Measurements from ENCODE around the gene NFATC2IP. TPM values are rescaled to one million over a fixed set of nuclear protein-coding genes. Genes with fewer than 3 reads are reported as not detected.
"Not testable (repeated sequence)": the region's sequence is repeated elsewhere in the genome, so short reads cannot be mapped to it uniquely, and the experiment has no call there.

The NFATC2IP gene
- total RNA-seq, 2 experiments from 2014 or later, result 47.4 to 51.0 TPM

DNA sequence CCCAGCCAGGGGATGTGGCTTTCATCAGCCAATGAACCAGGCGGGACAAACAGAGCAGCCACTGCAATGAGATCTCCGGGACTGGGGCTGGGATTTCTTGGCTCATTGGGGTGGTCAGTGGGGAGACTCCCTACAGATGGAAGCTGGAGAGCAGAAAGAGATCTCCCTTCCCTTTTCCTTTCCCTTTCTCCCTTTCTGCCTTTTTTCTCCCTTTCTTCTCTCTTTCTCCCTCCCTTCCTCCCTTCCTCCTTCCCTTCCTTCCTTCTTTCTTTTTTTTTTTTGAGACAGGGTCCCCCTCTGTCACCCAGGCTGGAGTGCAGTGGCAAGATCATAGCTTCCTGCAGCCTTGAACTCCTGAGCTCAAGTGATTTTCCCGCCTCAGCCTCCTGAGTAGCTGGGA, 48.1 kb downstream of the NFATC2IP start:
- H3K4me1 ChIP-seq (ENCODE audit: insufficient read depth, low read length), result peaks cover 16% of the 10 kb centered on the region
- Mint-ChIP-seq H3K4me1 (ENCODE audit: low read depth) (peaks cover 23% of the 10 kb centered on the region), H3K27me3 (no peaks in the 10 kb centered on the region), H3K36me3 (ENCODE audit: low read depth) (no peaks in the 10 kb centered on the region), H3K27ac (peak overlapping the region; percentile 64), H3K4me3 (no peak overlapping the region), H3K9me3 (no peaks in the 10 kb centered on the region)
- intact Hi-C loops (cut with DNase I, micrococcal nuclease), result no loop called here
- H3K9me3 ChIP-seq (ENCODE audit: control insufficient read depth in 1 of 2, insufficient read depth in 1 of 2, low read length in 2 of 2), result no peaks in the 10 kb centered on the region
- CTCF ChIA-PET, result interaction anchor here (2.0 kb wide), 1 partner anchor 22 kb away, joined by 4 read pairs; no protein-coding TSS in a partner anchor
- ATAC-seq (ENCODE audit: poor library complexity) (no peak), DNase-seq (no peak)
- H3K27me3 ChIP-seq (ENCODE audit: control insufficient read depth in 1 of 2, insufficient read depth in 2 of 2, low read length in 2 of 2), result no peaks in the 10 kb centered on the region
- no peaks in the 10 kb centered on the region for H3K36me3 ChIP-seq (ENCODE audit: insufficient read depth, low read length)
- POLR2A ChIA-PET, result interaction anchor here (1.2 to 1.9 kb wide), 4 partner anchors 9 to 13 kb away, joined by 3 to 10 read pairs (median 6); no protein-coding TSS in a partner anchor
- no peak overlapping the region for H3K4me3 ChIP-seq (ENCODE audit: low read length)
- TF ChIP-seq, protein P1, sequence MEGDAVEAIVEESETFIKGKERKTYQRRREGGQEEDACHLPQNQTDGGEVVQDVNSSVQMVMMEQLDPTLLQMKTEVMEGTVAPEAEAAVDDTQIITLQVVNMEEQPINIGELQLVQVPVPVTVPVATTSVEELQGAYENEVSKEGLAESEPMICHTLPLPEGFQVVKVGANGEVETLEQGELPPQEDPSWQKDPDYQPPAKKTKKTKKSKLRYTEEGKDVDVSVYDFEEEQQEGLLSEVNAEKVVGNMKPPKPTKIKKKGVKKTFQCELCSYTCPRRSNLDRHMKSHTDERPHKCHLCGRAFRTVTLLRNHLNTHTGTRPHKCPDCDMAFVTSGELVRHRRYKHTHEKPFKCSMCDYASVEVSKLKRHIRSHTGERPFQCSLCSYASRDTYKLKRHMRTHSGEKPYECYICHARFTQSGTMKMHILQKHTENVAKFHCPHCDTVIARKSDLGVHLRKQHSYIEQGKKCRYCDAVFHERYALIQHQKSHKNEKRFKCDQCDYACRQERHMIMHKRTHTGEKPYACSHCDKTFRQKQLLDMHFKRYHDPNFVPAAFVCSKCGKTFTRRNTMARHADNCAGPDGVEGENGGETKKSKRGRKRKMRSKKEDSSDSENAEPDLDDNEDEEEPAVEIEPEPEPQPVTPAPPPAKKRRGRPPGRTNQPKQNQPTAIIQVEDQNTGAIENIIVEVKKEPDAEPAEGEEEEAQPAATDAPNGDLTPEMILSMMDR (IDR thresholded peaks at IDR 0.05), result no peak
- no peak overlapping the region for H3K27ac ChIP-seq (ENCODE audit: low read depth in 1 of 2, low read length in 2 of 2)

GRCh38 chr16:28999577-28999976, 48.8 kb downstream of the NFATC2IP start:
- Histone ChIP-seq H3K4me3 (ENCODE audit: low read length) (no peak overlapping the region), H3K36me3 (ENCODE audit: insufficient read depth, low read length) (no peaks in the 10 kb centered on the region), H3K4me1 (ENCODE audit: insufficient read depth, low read length) (peaks cover 10% of the 10 kb centered on the region), H3K27ac (ENCODE audit: low read depth in 1 of 2, low read length in 2 of 2) (no peak overlapping the region), H3K27me3 (ENCODE audit: control insufficient read depth in 1 of 2, insufficient read depth in 2 of 2, low read length in 2 of 2) (no peaks in the 10 kb centered on the region), H3K9me3 (ENCODE audit: control insufficient read depth in 1 of 2, insufficient read depth in 1 of 2, low read length in 2 of 2) (no peaks in the 10 kb centered on the region)
- peaks cover 24% of the 10 kb centered on the region for H3K4me1 Mint-ChIP-seq (ENCODE audit: low read depth)
- TF ChIP-seq, protein P1 (IDR thresholded peaks at IDR 0.05), result no peak
- no peaks in the 10 kb centered on the region for H3K9me3 Mint-ChIP-seq
- no peaks in the 10 kb centered on the region for H3K27me3 Mint-ChIP-seq
- ChIA-PET POLR2A (interaction anchor here (0.9 to 1.9 kb wide), 4 partner anchors 8 to 22 kb away, joined by 3 to 10 read pairs (median 6); no protein-coding TSS in a partner anchor), CTCF (interaction anchor here (2.0 kb wide), 1 partner anchor 21 kb away, joined by 4 read pairs; no protein-coding TSS in a partner anchor)
- H3K27ac Mint-ChIP-seq, result peak overlapping the region; percentile 24
- no peak for ATAC-seq (ENCODE audit: poor library complexity)
- no peak overlapping the region for H3K4me3 Mint-ChIP-seq
- no peak for DNase-seq
- H3K36me3 Mint-ChIP-seq (ENCODE audit: low read depth), result no peaks in the 10 kb centered on the region
- intact Hi-C loops (cut with DNase I, micrococcal nuclease), result no loop called here

- Mint-ChIP-seq H3K36me3 (ENCODE audit: low read depth) (no peaks in the 10 kb centered on the region), H3K4me3 (no peak overlapping the region), H3K27ac (no peak overlapping the region), H3K27me3 (no peaks in the 10 kb centered on the region), H3K9me3 (no peaks in the 10 kb centered on the region), H3K4me1 (ENCODE audit: low read depth) (peaks cover 29% of the 10 kb centered on the region)
- POLR2A ChIA-PET, result interaction anchor here (0.9 to 1.9 kb wide), 4 partner anchors 8 to 21 kb away, joined by 3 to 10 read pairs (median 6); no protein-coding TSS in a partner anchor
- TF ChIP-seq, protein P1 (IDR thresholded peaks at IDR 0.05), result no peak
- Histone ChIP-seq H3K36me3 (ENCODE audit: insufficient read depth, low read length) (no peaks in the 10 kb centered on the region), H3K4me3 (ENCODE audit: low read length) (no peak overlapping the region), H3K27me3 (ENCODE audit: control insufficient read depth in 1 of 2, insufficient read depth in 2 of 2, low read length in 2 of 2) (no peaks in the 10 kb centered on the region), H3K9me3 (ENCODE audit: control insufficient read depth in 1 of 2, insufficient read depth in 1 of 2, low read length in 2 of 2) (no peaks in the 10 kb centered on the region), H3K27ac (ENCODE audit: low read depth in 1 of 2, low read length in 2 of 2) (no peak overlapping the region), H3K4me1 (ENCODE audit: insufficient read depth, low read length) (peaks cover 10% of the 10 kb centered on the region)
- ATAC-seq (ENCODE audit: poor library complexity) (no peak), DNase-seq (no peak)
- intact Hi-C loops (cut with DNase I, micrococcal nuclease), result no loop called here
- CTCF ChIA-PET, result interaction anchor here (2.0 kb wide), 1 partner anchor 21 kb away, joined by 4 read pairs; no protein-coding TSS in a partner anchor
Observed at GRCh38 chr16:29000019-29000418, 49.3 kb downstream of the NFATC2IP start.

GRCh38 chr16:29004496-29005139, 53.9 kb downstream of the NFATC2IP start:
- H3K4me3 Mint-ChIP-seq; CTCF ChIA-PET; H3K9me3 ChIP-seq (ENCODE audit: control insufficient read depth in 1 of 2, insufficient read depth in 1 of 2, low read length in 2 of 2); H3K27me3 ChIP-seq (ENCODE audit: control insufficient read depth in 1 of 2, insufficient read depth in 2 of 2, low read length in 2 of 2); H3K27me3 Mint-ChIP-seq; H3K36me3 ChIP-seq (ENCODE audit: insufficient read depth, low read length); H3K9me3 Mint-ChIP-seq; ATAC-seq (ENCODE audit: poor library complexity); H3K27ac ChIP-seq (ENCODE audit: low read depth in 1 of 2, low read length in 2 of 2); H3K4me3 ChIP-seq (ENCODE audit: low read length); DNase-seq; intact Hi-C loops (cut with DNase I, micrococcal nuclease); H3K36me3 Mint-ChIP-seq (ENCODE audit: low read depth): not testable (repeated sequence)
- Mint-ChIP-seq H3K4me1 (ENCODE audit: low read depth) (peaks cover 45% of the 10 kb centered on the region), H3K27ac (peak overlapping the region; percentile 36)
- peaks cover 33% of the 10 kb centered on the region for H3K4me1 ChIP-seq (ENCODE audit: insufficient read depth, low read length)
- POLR2A ChIA-PET, result interaction anchor here (1.0 to 1.4 kb wide), 2 partner anchors 12 to 17 kb away, joined by 3 to 4 read pairs; no protein-coding TSS in a partner anchor

Data from CD4-positive, alpha-beta T cell (primary cell).